Calu3 (cell line): ENCODE results near the gene CYFIP1. TPM values are rescaled to one million over a fixed set of nuclear protein-coding genes. Genes with fewer than 3 reads are reported as not detected.

ENCODE experiments used
- BruUV-seq: library from RNA; stranded (reverse); fragments of 400-500 nt; replicated peaks from 2 replicates; lab custom pipeline; 2021; lab: Mats Ljungman, UMichigan
- CTCF ChIA-PET: fragments of 300-600 bp; sonication (Branson Sonifier 250); formaldehyde crosslinking; loops from one replicate; lab custom pipeline; 2022; ENCODE audit warnings: antibody characterized with exemption; lab: Charles Lee
- DNase-seq: peaks from one replicate; pipeline ENCODE4 v3.0.0; 2022
- H3K27ac Mint-ChIP-seq: one replicate; pipeline ENCODE4 v1.8.0; 2022; ENCODE audit warnings: mixed read lengths; ENCODE audit not compliant: unreplicated experiment
- H3K27me3 Mint-ChIP-seq: one replicate; pipeline ENCODE4 v1.8.0; 2022; ENCODE audit warnings: mixed read lengths; ENCODE audit not compliant: unreplicated experiment
- H3K36me3 Mint-ChIP-seq: one replicate; pipeline ENCODE4 v1.8.0; 2022; ENCODE audit warnings: mild to moderate bottlenecking, moderate library complexity, mixed read lengths; ENCODE audit not compliant: insufficient read depth, unreplicated experiment
- H3K4me1 Mint-ChIP-seq: one replicate; pipeline ENCODE4 v1.8.0; 2022; ENCODE audit warnings: mild to moderate bottlenecking, low read depth, mixed read lengths; ENCODE audit not compliant: unreplicated experiment
- H3K4me3 Mint-ChIP-seq: one replicate; pipeline ENCODE4 v1.8.0; 2022; ENCODE audit warnings: mild to moderate bottlenecking, low read depth, moderate library complexity, mixed read lengths; ENCODE audit not compliant: unreplicated experiment
- H3K9me3 Mint-ChIP-seq: one replicate; pipeline ENCODE4 v1.8.0; 2022; ENCODE audit warnings: low read depth, mixed read lengths; ENCODE audit not compliant: unreplicated experiment
- CTCF ChIP-seq: fragments of 200-600 bp; IDR thresholded peaks from one replicate; pipeline ENCODE4 v1.8.0; 2022; ENCODE audit warnings: antibody characterized with exemption; ENCODE audit not compliant: unreplicated experiment
- intact Hi-C: fragments of 100-400 bp; cut with micrococcal nuclease; formaldehyde crosslinking; loops from one replicate; pipeline ENCODE4 v1.10.0; 2022; ENCODE audit not compliant: unreplicated experiment
- total RNA-seq: library from RNA; stranded (reverse); gene quantifications from 2 replicates; pipeline ENCODE4 v1.2.3, GENCODE V29; 2022

The CYFIP1 gene
- total RNA-seq, 1 experiment from 2014 or later: 60.1 TPM

DNA sequence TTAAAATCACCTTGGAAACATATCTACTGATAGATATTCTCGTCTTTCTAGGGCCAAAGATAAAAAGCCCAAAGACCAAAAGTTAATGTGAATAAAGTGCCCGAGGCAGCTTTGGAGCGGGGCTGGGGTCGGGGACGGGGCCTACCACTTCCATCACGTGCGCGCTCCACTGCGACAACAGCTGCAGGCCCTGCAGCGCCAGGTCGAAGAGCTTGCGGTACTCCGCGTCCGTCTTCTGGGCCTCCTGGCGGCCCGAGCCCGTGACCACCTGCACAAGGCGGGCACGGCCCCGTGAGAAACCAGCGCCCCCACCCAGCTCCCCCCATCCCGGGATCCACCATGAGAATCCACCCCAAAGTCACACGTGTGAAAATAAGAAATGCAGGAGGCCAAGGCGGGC lies 52.4 kb downstream of the CYFIP1 start:
- intact Hi-C loops: no loop called here
- BruUV-seq: no TSS peak
- peaks cover 4% of the 10 kb centered on the region for H3K36me3 Mint-ChIP-seq
- H3K27me3 Mint-ChIP-seq: no peaks in the 10 kb centered on the region
- H3K4me1 Mint-ChIP-seq: no peaks in the 10 kb centered on the region
- H3K27ac Mint-ChIP-seq: no peak overlapping the region
- H3K9me3 Mint-ChIP-seq: no peaks in the 10 kb centered on the region
- no peak for DNase-seq
- no peak overlapping the region for H3K4me3 Mint-ChIP-seq
- CTCF ChIA-PET: no interaction called here
- TF ChIP-seq CTCF: no peak

DNA sequence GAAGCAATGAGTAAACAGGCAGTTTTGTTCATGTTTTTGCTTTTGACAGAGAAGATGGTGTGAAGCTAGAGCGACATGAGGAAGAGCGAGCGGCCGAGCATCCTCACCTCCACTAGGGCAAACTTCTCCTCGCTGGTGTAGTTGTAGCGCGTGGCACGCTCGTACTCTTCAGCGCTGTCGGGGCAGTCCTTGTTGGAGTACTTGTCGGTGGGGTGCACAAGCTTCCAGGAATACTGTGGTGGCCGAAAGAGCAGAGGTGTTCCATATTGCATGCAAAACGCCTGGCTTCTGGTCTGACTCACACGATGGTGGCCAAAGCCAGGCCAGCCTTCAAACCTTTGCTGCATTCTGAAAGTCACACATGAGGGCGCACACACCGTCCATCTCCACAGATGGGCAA lies 54.3 kb downstream of the CYFIP1 start:
- H3K4me1 Mint-ChIP-seq: no peaks in the 10 kb centered on the region
- no peak overlapping the region for H3K27ac Mint-ChIP-seq
- DNase-seq: no peak
- CTCF ChIA-PET: no interaction called here
- intact Hi-C loops: no loop called here
- no peak for TF ChIP-seq CTCF
- BruUV-seq: no TSS peak
- H3K36me3 Mint-ChIP-seq: peaks cover 2% of the 10 kb centered on the region
- H3K27me3 Mint-ChIP-seq: no peaks in the 10 kb centered on the region
- H3K4me3 Mint-ChIP-seq: no peak overlapping the region
- H3K9me3 Mint-ChIP-seq: no peaks in the 10 kb centered on the region

DNA sequence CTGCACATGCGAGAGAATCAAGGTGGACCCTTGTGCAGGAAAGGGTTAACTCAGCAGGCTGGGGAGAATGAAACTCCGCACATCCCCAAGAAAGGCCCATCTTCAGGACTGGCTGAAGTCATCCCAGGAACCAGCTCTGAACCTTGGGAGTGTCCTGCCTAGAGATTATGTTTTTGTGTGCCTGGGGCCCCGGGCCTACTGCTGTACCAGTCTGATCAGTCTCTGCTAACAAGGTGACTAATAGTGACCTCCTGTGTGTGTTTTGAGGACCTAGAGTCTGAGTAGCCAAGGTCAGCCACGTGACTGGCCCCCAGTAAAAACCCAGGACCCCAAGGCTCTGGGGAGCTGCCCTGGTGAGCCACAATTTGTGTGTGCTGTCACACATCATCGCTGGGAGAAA lies 58.2 kb downstream of the CYFIP1 start:
- H3K27me3 Mint-ChIP-seq: no peaks in the 10 kb centered on the region
- CTCF ChIA-PET: no interaction called here
- H3K36me3 Mint-ChIP-seq: peaks cover 8% of the 10 kb centered on the region

DNA sequence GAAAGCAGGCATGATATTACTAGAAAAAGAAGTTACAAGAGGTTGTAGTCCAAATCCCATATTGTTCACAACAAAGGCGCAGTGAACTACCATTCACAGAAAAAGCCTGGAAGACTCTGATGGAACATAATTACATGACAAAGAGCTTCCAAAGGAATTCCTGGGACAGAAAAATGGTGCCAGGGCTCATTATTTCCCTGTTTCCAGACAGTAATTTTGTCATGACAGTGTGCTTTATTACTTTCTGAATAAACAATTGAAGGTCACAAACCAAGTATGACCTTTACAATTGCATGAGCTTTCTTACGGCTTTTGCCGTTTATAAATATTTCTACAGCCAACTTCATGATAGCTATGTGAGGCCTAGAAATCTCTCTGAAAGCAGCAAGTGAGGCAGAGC lies 61.0 kb downstream of the CYFIP1 start:
- no TSS peak for BruUV-seq
- Mint-ChIP-seq H3K9me3 (no peaks in the 10 kb centered on the region), H3K4me3 (no peak overlapping the region), H3K27me3 (no peaks in the 10 kb centered on the region), H3K27ac (no peak overlapping the region), H3K36me3 (peaks cover 8% of the 10 kb centered on the region), H3K4me1 (no peaks in the 10 kb centered on the region)
- intact Hi-C loops: no loop called here
- TF ChIP-seq CTCF: no peak
- CTCF ChIA-PET: no interaction called here
- DNase-seq: no peak

More for the DNA sequence above, 58.2 kb downstream of the CYFIP1 start:
- no peaks in the 10 kb centered on the region for H3K9me3 Mint-ChIP-seq
- H3K4me3 Mint-ChIP-seq: no peak overlapping the region
- no TSS peak for BruUV-seq
- H3K27ac Mint-ChIP-seq: no peak overlapping the region
- intact Hi-C loops: no loop called here
- no peaks in the 10 kb centered on the region for H3K4me1 Mint-ChIP-seq
- TF ChIP-seq CTCF: no peak
- no peak for DNase-seq
